RWPE1 (cell line): ENCODE data around the gene NTM.

Experiments
- CTCF ChIA-PET: fragments of 350-600 bp; sonication (Branson Sonifier 250); formaldehyde crosslinking; extraction: SDS; loops from one replicate; lab custom pipeline; 2021; lab: Yijun Ruan, JAX
- POLR2A ChIA-PET: fragments of 400-600 bp; formaldehyde crosslinking; extraction: SDS; loops from one replicate; lab custom pipeline; 2020; ENCODE audit warnings: antibody characterized with exemption; ENCODE audit not compliant: low non-redundant PET; lab: Yijun Ruan, JAX
- DNase-seq: peaks from one replicate; pipeline ENCODE4 v3.0.0; 2012; ENCODE audit warnings: low spot score
- H3K27ac ChIP-seq: fragments of 450-650 bp; 2 replicates; pipeline ENCODE4 v1.5.1; 2017
- TF ChIP-seq, protein P1 (sequence below): fragments of 450-650 bp; conservative IDR thresholded peaks from 2 replicates; pipeline ENCODE4 v1.5.1; 2017; ENCODE audit warnings: low read depth, mild to moderate bottlenecking

NTM gene

DNA sequence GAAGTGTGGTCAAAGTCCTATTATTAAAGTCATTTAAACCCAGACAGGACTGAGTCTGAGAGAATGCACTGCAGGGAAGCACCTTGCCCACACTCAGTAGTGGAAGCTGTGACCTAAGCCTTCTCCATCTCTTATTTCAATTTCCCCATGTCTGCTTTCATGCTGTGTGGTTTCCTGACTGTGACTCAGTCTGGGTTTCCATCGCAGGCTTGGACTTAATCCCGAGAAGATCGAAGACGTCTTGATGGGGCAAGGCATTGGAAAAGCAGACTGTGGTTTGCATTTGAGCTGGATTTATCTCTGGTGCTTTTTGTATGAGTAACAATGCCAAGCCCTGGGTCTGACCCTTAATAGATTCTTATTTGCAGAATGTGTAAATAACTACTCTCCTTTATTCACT lies 238.9 kb downstream of the NTM start:
- POLR2A ChIA-PET, result no interaction called here
- no peak overlapping the region for H3K27ac ChIP-seq
- CTCF ChIA-PET, result no interaction called here
- DNase-seq, result no peak
- TF ChIP-seq, protein P1, sequence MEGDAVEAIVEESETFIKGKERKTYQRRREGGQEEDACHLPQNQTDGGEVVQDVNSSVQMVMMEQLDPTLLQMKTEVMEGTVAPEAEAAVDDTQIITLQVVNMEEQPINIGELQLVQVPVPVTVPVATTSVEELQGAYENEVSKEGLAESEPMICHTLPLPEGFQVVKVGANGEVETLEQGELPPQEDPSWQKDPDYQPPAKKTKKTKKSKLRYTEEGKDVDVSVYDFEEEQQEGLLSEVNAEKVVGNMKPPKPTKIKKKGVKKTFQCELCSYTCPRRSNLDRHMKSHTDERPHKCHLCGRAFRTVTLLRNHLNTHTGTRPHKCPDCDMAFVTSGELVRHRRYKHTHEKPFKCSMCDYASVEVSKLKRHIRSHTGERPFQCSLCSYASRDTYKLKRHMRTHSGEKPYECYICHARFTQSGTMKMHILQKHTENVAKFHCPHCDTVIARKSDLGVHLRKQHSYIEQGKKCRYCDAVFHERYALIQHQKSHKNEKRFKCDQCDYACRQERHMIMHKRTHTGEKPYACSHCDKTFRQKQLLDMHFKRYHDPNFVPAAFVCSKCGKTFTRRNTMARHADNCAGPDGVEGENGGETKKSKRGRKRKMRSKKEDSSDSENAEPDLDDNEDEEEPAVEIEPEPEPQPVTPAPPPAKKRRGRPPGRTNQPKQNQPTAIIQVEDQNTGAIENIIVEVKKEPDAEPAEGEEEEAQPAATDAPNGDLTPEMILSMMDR, result no peak

DNA sequence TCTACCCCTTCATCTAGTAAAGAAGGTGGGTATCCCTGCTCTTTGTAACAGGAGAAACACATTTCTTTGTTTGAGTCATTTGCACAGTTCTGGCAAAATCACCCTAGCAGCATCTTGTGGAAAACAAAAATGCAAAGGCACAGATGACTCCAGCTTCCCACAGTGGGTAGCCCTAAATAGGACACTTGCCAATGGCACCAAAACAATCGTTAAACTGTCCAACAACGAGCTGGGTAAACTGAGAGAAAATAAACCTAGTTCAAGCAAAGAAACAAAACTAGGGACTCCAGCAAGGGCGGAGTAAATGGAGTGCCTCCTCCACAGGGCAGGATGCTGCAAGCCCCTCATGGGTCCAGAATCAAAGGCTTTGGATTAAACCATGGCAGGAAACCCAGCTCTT lies 239.5 kb downstream of the NTM start:
- POLR2A ChIA-PET, result no interaction called here

DNA sequence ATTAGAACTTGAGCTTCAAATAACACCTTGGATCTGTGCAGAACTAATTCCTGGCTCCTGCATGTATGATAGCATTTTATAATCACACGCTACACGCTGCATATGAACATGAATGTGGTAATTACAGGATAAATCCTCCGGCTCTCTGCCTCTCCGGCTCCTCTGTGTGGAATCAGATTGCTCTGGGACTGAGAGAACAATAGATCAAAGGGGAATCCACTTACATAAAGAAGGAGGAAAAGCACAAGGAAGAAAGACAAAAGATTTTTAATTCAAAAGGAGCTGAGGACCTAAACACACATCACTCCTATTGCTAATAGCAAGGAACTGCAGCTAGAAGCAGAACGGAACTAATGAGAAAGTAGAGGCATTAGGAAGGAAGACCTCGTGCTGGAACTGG lies 240.9 kb downstream of the NTM start:
- H3K27ac ChIP-seq, result no peak overlapping the region
- POLR2A ChIA-PET, result no interaction called here
- no peak for DNase-seq
- CTCF ChIA-PET, result no interaction called here
- TF ChIP-seq, protein P1, result no peak

More for the DNA sequence above, 239.5 kb downstream of the NTM start:
- TF ChIP-seq, protein P1, result no peak
- H3K27ac ChIP-seq, result no peak overlapping the region
- DNase-seq, result no peak
- CTCF ChIA-PET, result no interaction called here

DNA sequence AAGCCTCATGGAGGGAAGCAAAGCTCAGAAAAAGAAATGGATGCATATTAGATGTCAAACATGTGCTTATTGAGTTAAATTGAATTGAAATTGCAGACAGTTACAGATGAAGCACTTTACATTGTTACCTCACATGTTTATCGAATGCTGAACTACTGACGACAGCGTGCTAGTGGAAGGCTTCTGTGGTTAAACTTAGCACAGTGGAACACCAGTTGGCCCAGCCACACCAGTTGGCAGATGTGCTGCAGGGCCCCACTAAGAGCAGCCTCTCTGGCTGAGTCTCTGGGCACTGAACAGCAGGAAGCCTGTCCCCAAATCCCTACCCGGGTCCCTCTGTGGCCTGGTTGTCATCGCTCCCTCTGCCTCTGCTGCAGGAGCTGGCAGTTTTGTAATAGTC lies 242.1 kb downstream of the NTM start:
- DNase-seq, result no peak
- POLR2A ChIA-PET, result no interaction called here
- TF ChIP-seq, protein P1, result no peak
- CTCF ChIA-PET, result no interaction called here
- H3K27ac ChIP-seq, result no peak overlapping the region

DNA sequence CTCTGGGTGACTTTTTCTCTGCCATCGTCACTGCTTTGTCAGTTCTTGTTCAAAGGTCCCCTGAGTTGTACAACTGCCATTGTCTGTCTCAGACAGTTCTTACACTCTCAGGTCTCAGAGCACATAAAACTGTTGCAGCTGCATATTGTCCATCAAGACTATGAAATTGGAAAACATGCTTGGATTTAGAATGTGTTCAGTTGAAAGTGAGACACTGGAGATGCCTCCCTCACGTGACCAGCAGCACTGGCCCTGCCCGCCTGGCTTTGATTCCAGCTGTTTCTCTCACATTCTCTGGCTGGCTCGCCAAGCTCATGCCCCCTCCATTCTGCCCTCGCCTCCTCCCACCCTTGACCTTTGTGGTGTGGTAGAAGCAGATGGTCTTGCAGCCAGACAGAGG lies 244.2 kb downstream of the NTM start:
- CTCF ChIA-PET, result interaction anchor here (0.5 kb wide), 1 partner anchor 59 kb away, joined by 3 read pairs; no protein-coding TSS in a partner anchor
- TF ChIP-seq, protein P1, result no peak
- DNase-seq, result no peak
- no peak overlapping the region for H3K27ac ChIP-seq
- POLR2A ChIA-PET, result no interaction called here

DNA sequence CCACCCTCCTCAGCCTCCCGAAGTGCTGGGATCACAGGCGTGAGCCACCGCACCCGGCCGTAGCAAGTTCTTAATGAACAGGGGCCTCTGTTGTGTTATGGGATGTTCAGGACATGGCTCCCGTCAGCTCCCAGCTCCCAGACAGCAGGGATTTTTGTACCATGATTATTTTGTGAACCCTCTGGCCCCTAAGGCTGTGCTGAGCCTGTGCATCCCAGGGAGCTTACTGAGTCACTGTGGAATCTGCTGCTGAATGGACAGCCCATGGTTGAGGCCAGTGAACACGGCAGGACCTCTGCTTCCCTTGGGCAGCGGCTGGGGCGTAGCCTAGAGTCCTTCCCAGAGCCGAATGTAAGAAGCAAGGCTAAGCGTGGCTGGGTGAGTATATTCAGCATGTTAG lies 245.2 kb downstream of the NTM start:
- POLR2A ChIA-PET, result no interaction called here
- DNase-seq, result no peak
- CTCF ChIA-PET, result interaction anchor here (0.5 kb wide), 1 partner anchor 640 kb away, joined by 3 read pairs; no protein-coding TSS in a partner anchor
- TF ChIP-seq, protein P1, result no peak
- H3K27ac ChIP-seq, result no peak overlapping the region
